GM19351 (cell line): ENCODE measurements around the gene RERE.

Source experiments
- ATAC-seq: cut with Tn5 transposase; IDR thresholded peaks from one replicate; pipeline ENCODE4 v1.9.1; 2021; ENCODE audit warnings: mild to moderate bottlenecking, moderate library complexity; ENCODE audit not compliant: unreplicated experiment

RERE gene

GRCh38 chr1:8722366-8722765, 95.1 kb downstream of the RERE start:
- no peak for ATAC-seq

- ATAC-seq: no peak
Observed at GRCh38 chr1:8721679-8722324, 95.6 kb downstream of the RERE start.

GRCh38 chr1:8720347-8720746, 97.1 kb downstream of the RERE start:
- no peak for ATAC-seq

- no peak for ATAC-seq
Observed at GRCh38 chr1:8718850-8719361, 98.5 kb downstream of the RERE start.

GRCh38 chr1:8717148-8717547, 100.3 kb downstream of the RERE start:
- no peak for ATAC-seq

GRCh38 chr1:8716238-8716637, 101.2 kb downstream of the RERE start:
- ATAC-seq: no peak

GRCh38 chr1:8714173-8714572, 103.3 kb downstream of the RERE start:
- no peak for ATAC-seq

- ATAC-seq: no peak
Observed at GRCh38 chr1:8712413-8713231, 104.8 kb downstream of the RERE start.

GRCh38 chr1:8711873-8712412, 105.5 kb downstream of the RERE start:
- no peak for ATAC-seq

- ATAC-seq: no peak
Observed at GRCh38 chr1:8711151-8711550, 106.3 kb downstream of the RERE start.

- no peak for ATAC-seq
Observed at GRCh38 chr1:8708259-8708658, 109.2 kb downstream of the RERE start.

GRCh38 chr1:8706995-8707396, 110.4 kb downstream of the RERE start:
- ATAC-seq: no peak

- ATAC-seq: no peak
Observed at GRCh38 chr1:8706291-8706690, 111.1 kb downstream of the RERE start.

- no peak for ATAC-seq
Observed at GRCh38 chr1:8704866-8705506, 112.5 kb downstream of the RERE start.

GRCh38 chr1:8702850-8703810, 114.3 kb downstream of the RERE start:
- peak; percentile 63 for ATAC-seq

GRCh38 chr1:8702472-8702849, 115.0 kb downstream of the RERE start:
- ATAC-seq: no peak

- no peak for ATAC-seq
Observed at GRCh38 chr1:8701794-8702471, 115.5 kb downstream of the RERE start.

GRCh38 chr1:8699679-8700078, 117.8 kb downstream of the RERE start:
- ATAC-seq: no peak

GRCh38 chr1:8698937-8699447, 118.4 kb downstream of the RERE start:
- ATAC-seq: no peak
